ENCODE results near the gene CATSPER4. TPM values are rescaled to one million over a fixed set of nuclear protein-coding genes. Genes with fewer than 3 reads are reported as not detected.

The CATSPER4 gene
- total and polyA plus RNA-seq, 2 of the 8 experiments (the other 6 are each of a cell fraction or from before 2014, with no cell fraction given): 0.65 to 0.83 TPM

DNA sequence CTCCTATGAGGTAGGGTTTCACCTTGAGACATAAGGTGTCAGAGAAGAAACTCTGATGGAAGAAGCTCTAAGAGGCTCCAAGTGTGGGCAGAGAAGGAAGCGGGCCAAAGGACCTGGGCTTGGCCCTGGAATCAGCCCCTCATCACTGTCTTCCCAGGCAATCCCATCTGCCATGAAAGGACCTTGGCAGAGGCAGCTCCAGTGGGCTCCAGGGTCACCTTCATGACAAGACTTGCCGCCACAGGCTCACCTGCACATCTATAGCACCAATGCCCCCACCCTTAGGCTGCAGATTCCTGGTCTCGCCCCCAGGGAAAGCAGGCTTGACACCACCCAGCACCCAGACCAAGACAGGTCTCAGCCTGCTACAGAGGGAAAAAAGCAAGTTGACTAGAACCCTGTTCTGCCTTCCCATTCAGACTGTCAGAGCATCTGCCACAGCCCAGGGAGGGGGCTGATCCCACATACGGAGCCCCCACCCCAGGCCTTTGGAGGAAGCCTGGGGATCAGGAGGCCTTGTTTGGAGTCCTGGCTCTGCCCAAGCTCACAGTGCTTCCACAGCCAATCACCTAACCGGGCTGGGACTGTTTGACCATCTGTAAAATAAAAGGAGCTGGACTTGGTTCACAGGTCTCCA lies 32.0 kb upstream of the CATSPER4 start:
- Histone ChIP-seq H2BK120ac (replicated peaks; ENCODE audit: low read depth, low read length) (no peak overlapping the region), H3K27me3 (replicated peaks in 1 of 4; ENCODE audit: control insufficient read depth in 3 of 4, extremely low read depth in 1 of 4, insufficient read depth in 3 of 4, low read length in 3 of 4) (peaks cover 49 to 95% (median 89%) of the 10 kb centered on the region in 4 experiments), H3K4me2 (ENCODE audit: insufficient read depth in 1 of 2, low read depth in 2 of 2, low read length in 2 of 2) (peak overlapping the region; percentile 16 to 41; a peak in 1 of 4 replicates), H4K5ac (ENCODE audit: insufficient read length, low read depth, low read length) (no peak overlapping the region), H3K79me2 (ENCODE audit: control insufficient read depth in 1 of 2, insufficient read depth in 2 of 2, low read length in 2 of 2) (no peaks in the 10 kb centered on the region), H3K79me1 (ENCODE audit: low read depth, low read length) (no peaks in the 10 kb centered on the region), H3K56ac (replicated peaks; ENCODE audit: insufficient read length, low read depth, low read length) (no peak overlapping the region), H3K4me3 (ENCODE audit: extremely low read depth in 1 of 4, insufficient read depth in 2 of 4, low read depth in 3 of 4, low read length in 4 of 4) (no peak overlapping the region), H3K23me2 (ENCODE audit: low read depth, low read length) (peaks cover 13% of the 10 kb centered on the region), H3K14ac (ENCODE audit: insufficient read length) (no peak overlapping the region), H3K4me1 (replicated peaks in 1 of 4; ENCODE audit: control insufficient read depth in 3 of 4, insufficient read depth in 4 of 4, low read length in 3 of 4) (peaks cover 14 to 57% (median 30%) of the 10 kb centered on the region in 4 experiments), H4K20me1 (replicated peaks in 1 of 2; ENCODE audit: control insufficient read depth in 1 of 2, insufficient read depth in 2 of 2, low read length in 2 of 2) (peaks cover 13% of the 10 kb centered on the region in 2 experiments), H3K27ac (ENCODE audit: low read depth, low read length) (no peak overlapping the region), H2AK5ac (ENCODE audit: low read depth, low read length) (no peak overlapping the region), H3K23ac (ENCODE audit: insufficient read length) (no peak overlapping the region), H3K9me3 (ENCODE audit: insufficient read depth in 2 of 2, low read depth in 1 of 2, low read length in 1 of 2) (no peaks in the 10 kb centered on the region), H2BK5ac (ENCODE audit: low read depth, low read length) (no peak overlapping the region), H2BK12ac (ENCODE audit: low read depth, low read length) (no peak overlapping the region), H2AFZ (ENCODE audit: low read length) (no peak overlapping the region), H4K8ac (ENCODE audit: extremely low read depth, insufficient read depth, low read length) (no peak overlapping the region), H3K9ac (replicated peaks in 1 of 4; ENCODE audit: extremely low read depth in 1 of 4, low read depth in 3 of 4, low read length in 3 of 4) (no peak overlapping the region), H3K36me3 (ENCODE audit: control insufficient read depth in 2 of 4, insufficient read depth in 4 of 4, low read length in 3 of 4) (no peaks in the 10 kb centered on the region), H3K18ac (ENCODE audit: extremely low read depth, low read length) (peak overlapping the region; percentile 24; the same call in 1 of the 2 replicates), H2BK15ac (ENCODE audit: low read length) (no peak overlapping the region), H4K91ac (replicated peaks; ENCODE audit: insufficient read length, low read length) (no peak overlapping the region), H2BK20ac (ENCODE audit: low read length) (0 out of 2 replicates have a peak overlapping the region, but pooled peaks have one; percentile 6), H3K4ac (replicated peaks; ENCODE audit: insufficient read length, low read depth, low read length) (no peak overlapping the region)
- CTCF ChIA-PET (ENCODE audit: partially characterized antibody): interaction anchor here (0.8 to 6.0 kb wide), 3 partner anchors 10 to 15 kb away, joined by 3 to 47 read pairs (median 32); partner anchors contain the start of genes C1orf232 and ZNF593
- WGBS, 2 experiments (ENCODE audit: extremely low coverage in 1 of 2, insufficient coverage in 1 of 2, insufficient read length in 1 of 2, insufficient replicate concordance in 2 of 2, low coverage in 1 of 2, low lambda C conversion rate in 2 of 2, missing lambda C conversion rate in 1 of 2): 74% methylated on average over 5 of the region's 5 CpGs; no CpG with 5 or more reads in 1 of the 2 experiments
- DNase-seq (ENCODE audit: low read depth in 1 of 2, low spot score in 2 of 2) (no peak), FAIRE-seq (no peak)
- POLR2A ChIA-PET (ENCODE audit: partially characterized antibody): interaction anchor here (0.5 to 1.2 kb wide), 2 partner anchors 12 to 937 kb away, joined by 3 read pairs; partner anchors contain the start of gene ZNF593
- TF ChIP-seq CHD1 (IDR thresholded peaks at IDR 0.05; ENCODE audit: low read depth, low read length) (no peak), TAF7 (optimal IDR thresholded peaks at IDR 0.05; ENCODE audit: borderline replicate concordance, low read depth, low read length) (no peak), JUN (IDR thresholded peaks at IDR 0.05; ENCODE audit: low read depth, low read length) (no peak), CHD2 (IDR thresholded peaks at IDR 0.05; ENCODE audit: low read length) (no peak), CBX8 (IDR thresholded peaks at IDR 0.05; ENCODE audit: borderline replicate concordance, low read depth, low read length) (no peak), MAFK (IDR thresholded peaks at IDR 0.05; ENCODE audit: low read depth, low read length) (no peak), TCF12 (IDR thresholded peaks at IDR 0.05; ENCODE audit: low read depth, low read length) (no peak), CEBPB (IDR thresholded peaks at IDR 0.05; ENCODE audit: low read depth, low read length) (no peak), NRF1 (IDR thresholded peaks at IDR 0.05; ENCODE audit: low read depth, low read length) (no peak), KDM1A (IDR thresholded peaks at IDR 0.05; ENCODE audit: borderline replicate concordance, low read length) (no peak)
- TF ChIP-seq, protein P1, sequence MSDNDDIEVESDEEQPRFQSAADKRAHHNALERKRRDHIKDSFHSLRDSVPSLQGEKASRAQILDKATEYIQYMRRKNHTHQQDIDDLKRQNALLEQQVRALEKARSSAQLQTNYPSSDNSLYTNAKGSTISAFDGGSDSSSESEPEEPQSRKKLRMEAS (IDR thresholded peaks at IDR 0.05): no peak
- TF ChIP-seq, protein P2, sequence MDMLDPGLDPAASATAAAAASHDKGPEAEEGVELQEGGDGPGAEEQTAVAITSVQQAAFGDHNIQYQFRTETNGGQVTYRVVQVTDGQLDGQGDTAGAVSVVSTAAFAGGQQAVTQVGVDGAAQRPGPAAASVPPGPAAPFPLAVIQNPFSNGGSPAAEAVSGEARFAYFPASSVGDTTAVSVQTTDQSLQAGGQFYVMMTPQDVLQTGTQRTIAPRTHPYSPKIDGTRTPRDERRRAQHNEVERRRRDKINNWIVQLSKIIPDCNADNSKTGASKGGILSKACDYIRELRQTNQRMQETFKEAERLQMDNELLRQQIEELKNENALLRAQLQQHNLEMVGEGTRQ (IDR thresholded peaks at IDR 0.05; ENCODE audit: low read length): no peak

Data from H1 (cell line).